HS-5 (cell line): Measurements from ENCODE around the gene ARID1B.
"Not testable (repeated sequence)": the region's sequence is repeated elsewhere in the genome, so short reads cannot be mapped to it uniquely, and the experiment has no call there.

Source experiments
- DNase-seq: peaks from one replicate; pipeline ENCODE4 v3.0.0-alpha.2; 2012; ENCODE audit warnings: low read depth

ARID1B gene

DNA sequence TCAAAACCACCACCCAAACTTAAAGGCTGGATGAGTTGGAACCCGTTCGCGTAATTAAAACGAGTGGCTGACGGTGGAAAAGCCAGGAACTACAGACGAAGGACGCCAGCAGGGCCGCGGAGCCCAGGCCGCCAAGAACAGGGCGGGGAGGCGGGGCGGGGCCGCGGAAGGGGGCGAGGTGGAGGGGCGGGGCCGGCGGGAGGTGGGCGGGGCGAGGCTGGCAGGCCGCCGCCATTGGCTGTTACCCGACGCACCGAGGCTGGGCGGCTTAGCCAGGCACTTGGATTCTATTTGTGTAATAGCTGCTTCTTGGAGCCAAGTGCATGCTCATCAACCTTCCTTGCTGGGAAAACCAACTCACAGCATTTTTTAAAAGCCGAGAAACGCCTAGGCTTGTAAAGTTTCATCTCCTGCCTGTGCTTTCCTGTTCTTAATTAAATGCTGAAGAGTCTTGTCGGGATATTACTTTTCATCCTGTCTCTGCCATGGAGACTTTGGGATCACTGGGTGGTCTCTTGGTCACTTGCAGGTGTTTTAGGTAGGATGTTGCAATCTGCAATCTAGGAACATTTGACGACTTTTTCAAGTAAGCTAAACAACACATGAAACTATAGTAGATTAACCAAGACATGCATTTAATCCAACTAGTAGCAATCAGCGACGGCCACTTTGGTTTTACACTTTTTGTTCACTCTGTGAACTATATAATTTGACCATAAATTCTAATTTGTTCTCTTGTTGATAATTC is 245.0 kb downstream of the ARID1B start:
- peak; percentile 57 for DNase-seq

DNA sequence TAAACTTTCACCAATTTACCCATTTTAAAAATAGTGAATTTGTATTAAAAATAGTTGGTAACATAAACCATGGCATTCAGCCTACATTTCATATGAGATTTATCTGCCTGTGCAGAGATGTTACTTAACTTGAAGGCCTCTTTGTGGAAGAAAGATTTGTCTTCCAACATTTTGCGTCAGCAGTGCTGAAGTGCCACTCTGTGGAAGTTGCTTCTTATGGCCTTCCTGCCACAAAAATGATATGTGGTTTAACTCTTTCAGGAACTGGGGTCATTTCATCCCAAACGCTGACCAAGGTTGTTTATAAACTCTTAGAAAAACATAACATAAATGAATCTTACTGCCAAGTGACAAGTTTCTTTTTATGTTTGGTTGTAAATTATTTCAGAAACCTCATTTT is 246.8 kb downstream of the ARID1B start:
- DNase-seq = no peak

DNA sequence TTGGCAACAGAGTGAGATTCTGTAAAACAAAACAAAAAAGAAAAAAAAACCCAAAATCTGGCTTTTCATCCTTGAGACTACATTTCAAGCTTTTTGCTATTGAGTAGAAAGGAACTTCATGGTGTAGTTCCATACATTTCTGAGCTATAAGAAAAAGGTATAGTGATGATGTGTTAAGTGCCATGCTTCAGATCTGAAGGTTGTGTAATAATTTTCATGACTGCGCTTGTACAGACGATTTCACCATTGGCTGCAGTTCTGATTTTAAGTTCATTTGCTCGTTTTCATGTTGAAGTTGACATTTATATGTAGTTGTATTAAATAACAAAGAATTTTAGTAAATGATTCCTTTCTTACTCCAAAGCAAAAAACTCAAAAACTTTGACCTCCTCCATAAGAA is 247.6 kb downstream of the ARID1B start:
- DNase-seq = no peak

DNA sequence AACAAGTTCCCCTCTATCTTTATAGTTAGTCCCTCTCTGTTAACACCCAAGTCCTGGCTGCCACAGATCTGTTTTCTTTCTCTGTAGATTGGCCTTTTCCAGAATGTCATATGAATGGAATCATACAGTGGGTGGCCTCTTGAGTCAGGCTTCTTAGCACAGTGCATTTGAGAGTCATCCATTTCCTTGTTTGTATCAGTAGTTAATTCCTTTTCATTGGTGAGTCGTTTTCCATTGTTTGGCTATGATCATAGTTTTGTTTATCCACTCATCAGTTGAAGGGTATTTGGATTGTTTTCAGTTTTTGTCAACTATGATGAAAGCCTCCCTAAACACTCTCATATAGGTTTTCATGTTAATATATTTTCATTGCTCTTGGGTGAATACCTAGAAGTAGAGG is 248.3 kb downstream of the ARID1B start:
- DNase-seq = no peak

DNA sequence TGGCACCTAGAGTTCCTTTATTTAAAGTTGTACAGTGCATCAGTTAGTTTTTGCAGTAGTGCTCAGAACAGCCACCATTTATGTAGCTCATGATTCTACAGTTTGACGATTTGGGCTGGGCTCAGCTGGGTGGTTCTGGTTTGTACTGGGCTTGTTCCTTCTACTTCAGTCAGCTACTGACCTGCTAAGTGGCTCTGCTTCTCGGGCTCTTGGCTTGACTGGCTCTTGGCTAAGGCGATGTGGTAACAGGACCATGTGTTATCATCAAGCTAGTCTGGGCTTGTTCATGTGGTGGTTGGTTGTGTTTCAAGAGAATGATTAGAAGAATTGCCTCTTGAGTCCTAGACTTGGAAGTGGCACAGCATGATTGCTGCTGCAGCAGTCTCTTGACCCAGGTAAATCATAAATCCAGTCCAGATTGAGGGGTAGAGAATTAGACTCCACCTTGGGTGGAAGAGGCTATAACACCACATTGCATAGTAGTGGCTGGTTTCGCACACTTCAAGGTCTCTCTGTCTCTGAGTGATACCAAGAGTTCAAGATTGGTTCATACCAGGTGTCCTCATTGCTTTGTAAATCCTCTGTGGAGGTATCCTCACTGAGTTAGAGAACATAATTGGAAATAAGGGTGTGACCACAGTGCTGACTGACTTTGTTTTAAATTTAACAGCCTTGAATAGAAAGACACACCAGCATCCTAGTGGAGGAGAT is 253.0 kb downstream of the ARID1B start:
- DNase-seq = no peak

DNA sequence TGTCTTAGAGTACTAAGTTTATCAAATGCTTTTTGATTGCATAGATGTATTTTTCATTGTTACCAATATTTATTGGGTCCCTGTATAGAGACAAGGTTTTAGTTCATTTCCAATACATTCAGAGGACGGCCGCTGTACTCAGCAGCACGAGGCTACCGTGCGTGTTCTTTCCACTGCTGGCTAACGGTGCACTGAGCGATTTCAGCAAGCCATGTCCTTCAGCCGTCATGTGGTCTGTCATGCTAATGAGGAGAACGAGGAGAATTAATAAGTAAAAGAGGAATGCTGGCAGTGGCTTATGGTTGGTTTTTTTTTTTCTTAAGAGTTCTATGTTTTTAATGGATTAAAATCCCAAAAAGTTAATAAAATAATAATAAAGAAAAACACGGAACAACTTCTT is 253.6 kb downstream of the ARID1B start:
- DNase-seq = no peak

DNA sequence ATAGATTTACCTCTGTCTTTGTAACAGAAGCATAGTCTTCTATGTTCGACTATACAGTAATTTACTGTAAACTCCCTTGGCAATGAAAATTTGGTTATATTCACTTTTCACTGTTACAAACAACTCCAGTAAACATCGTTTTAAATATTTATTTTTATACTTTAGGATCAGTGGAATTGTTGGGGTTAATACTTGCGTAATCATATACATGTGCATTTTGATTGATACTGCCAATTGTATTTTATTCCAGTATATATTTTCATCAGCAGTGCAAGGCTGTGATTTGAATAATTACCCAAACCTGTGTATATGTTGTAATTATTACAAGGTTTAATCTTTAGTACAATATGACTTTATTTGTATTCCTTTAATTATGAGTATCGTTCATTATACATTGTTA is 255.7 kb downstream of the ARID1B start:
- DNase-seq = no peak

DNA sequence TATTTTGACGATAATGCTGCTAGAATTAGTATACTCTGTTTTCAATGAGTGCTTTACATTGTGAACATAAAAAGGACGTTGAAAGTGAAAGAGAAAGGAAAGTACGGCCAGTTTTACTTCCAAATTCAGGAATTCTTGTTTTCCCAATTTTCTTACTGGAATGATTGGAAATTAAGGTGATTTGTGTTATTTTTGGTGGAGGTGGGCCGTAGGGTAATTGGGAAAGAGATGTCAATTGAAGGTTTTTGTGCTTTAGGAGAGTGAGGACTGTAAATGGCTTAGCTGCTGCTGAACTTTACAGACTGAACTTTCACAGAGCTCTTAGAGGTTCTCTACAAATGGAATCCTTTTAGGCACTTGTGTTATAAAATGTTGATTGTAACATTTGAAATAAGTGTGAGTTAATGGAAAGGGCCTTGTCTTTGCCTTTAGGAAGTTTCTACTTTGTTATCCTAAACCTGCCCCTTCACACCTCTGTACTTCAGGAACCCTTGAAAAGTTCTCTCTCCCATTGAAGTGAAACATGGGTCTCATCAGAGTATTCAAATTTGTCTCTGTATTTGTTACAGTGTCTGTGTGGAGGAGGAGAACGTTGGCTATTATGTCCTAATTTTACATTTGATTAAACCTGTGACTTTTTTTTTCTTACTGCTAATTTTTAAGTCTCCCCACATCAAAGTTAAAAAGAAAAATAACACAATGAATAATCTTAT is 256.4 kb downstream of the ARID1B start:
- no peak for DNase-seq

DNA sequence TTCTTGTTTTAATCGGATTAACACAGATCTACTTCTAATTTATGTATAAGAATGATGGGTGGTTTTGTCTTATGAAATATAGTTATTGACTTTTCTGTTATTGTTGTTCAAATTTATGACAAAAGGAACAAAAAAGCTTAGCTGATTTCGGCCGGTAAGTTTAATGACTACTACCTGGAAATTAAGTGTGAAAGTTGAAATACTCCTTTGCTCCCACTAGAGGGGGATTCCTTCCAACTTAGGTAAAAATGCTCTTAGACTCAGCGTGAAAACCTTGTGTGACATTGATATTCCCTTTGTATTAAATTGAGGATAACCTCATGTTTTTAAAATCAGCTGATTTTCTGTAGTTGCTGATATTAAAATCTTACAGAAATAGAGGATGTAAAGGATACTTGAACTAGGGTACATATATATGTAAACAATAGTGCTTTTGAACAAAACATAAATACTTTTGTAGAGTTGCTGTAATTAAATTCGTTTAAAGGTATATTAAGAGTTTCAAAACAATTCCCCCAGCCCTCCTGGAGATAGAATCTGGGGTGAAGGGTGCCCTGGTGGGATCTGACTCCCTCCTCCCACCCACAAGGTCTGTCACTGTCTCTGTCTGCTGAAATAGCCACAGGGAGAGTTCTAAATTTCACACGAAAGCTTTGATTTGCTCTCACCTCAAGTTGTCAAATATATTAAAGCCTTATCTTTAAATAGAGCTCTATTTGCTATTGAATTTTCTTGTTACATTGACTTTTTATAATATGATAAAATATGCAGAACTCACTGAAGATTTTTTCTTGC is 257.5 kb downstream of the ARID1B start:
- no peak for DNase-seq

DNA sequence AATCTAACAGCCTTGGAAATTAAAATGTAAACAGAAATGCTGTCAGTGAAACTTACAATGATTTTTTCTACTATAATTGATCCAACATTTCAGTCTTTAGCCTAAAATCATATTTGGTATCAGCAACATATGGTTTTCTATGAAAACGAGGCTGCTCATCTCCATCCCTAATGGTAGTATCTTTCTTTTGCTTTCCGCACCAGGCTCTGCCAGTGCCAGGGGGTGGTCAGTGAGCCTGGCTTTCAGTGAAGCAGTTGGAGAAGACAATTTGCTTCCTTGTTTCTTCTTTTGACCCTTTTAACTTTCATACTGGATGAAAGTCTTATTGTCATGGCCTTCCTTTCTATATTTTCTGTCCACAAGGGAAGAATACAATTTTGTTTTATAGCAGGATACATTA is 258.4 kb downstream of the ARID1B start:
- DNase-seq = no peak

DNA sequence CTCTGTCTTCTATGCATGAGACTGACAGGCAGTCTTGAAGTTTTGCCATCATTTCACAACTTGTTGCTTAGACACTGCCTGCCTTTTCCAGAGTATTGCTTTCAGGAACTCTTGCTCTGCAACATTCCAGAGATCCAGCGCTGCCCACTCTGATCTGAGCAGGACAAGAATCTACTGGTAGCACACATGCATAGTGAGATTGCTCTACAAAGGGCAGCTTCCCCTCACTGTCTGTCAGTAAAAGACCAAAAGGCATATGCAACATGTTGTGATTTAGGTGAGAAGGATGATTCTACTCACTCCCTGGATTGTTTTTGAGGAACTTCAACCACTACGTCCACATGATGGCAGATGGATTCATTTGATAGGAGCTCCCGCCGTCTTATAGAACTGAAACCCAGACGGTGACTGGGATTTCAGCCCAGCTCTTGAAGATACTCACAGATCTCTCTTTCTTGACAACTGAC is 259.1 kb downstream of the ARID1B start:
- no peak for DNase-seq

DNA sequence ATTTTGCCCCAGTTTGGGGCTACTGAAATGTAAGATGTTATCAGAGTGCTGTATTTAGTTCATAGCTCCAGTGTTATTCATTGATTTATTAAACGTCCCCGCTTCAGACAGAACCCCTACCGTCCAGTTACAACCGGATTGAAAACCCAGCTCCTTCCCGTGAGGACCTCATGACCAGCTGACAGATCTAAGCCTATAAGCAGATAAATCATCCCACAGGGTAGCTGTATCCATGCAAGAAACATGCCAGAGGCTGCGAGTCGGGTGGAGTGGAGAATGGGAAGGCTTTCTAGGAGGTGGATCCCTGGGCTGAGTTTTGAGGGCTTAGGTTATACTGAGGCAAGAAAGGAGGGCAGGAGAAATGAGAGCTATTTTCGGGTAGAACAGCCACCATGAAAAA is 260.0 kb downstream of the ARID1B start:
- no peak for DNase-seq

DNA sequence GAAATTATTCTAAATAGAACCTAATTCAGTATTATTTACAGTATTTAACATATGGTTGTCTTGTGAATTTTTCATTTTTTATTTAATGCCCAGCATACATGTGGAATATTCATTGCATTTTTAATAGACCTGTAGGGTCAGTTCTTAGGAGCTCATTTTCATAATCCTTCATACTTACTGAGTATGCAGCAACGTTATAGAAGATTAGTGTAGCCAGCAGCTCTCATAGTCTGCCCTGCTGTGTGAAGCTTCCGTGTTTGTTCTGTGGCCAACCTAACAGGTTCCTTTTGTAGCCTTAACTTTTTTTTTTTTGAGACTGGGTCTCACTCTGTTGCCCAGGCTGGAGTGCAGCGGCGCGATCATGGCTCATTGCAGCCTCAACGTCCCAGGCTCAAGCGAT is 261.4 kb downstream of the ARID1B start:
- DNase-seq = no peak

DNA sequence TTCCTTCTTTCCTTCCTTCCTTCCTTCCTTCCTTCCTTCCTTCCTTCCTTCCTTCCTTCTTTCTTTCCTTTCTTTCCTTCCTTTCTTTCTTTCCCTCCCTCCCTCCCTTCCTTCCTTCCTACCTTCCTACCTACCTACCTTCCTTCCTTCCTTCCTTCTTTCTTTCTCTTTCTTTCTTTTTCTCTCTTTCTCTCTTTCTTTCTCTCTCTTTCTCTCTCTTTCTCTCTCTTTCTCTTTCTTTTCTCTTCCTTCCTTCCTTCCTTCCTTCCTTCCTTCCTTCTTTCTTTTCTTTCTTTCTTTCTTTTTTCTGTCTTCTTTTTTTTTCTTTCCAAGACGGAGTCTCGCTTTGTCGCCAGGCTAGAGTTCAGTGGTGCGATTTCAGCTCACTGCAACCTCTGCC is 262.5 kb downstream of the ARID1B start:
- not testable (repeated sequence) for DNase-seq

DNA sequence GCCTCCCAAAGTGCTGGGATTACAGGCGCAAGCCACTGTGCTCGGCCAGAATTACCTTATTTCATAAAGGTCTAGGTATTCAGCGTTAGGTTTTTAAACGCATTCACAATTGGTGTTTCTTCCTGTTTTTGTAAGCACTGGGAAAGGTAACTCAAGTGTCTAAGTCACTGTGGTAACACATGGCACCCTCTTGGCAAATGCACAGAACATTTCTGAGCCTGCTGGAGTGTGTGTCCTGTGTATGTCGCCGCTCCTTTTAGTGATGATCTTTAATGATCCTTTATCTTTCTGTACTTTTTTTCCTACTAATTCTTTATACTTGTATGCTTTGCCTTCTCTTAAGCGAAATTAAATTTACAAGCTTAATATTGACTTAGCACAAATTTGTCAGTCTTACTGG is 263.0 kb downstream of the ARID1B start:
- no peak for DNase-seq

DNA sequence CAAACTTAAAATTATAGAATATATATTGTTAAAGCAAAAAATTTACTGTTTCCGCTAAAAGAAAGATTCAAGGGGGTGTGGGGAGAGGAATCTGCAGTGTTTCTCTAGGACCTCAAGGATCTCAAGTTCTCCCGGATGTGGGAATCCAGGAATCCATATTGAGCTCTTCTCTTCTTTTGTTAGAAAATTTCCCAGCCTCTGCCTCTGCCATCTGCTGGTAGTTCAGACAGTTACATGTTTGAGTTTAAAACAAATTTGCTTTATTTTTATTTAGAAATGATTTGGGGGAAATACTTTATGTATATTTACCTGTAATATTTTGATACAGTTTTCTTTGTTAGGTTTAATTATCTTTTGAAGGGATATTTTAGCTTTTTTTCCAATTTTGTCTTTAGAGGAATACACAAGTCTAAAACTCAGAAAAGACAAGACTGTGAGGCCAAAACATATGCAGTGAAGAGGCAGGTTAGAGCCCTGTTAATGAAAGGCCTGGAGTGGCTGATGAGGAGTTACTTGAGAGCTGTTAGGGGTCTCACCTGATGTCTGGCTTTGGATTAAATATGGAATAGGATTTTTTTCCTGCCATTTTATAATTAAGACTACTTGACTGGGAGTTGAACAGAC is 268.8 kb downstream of the ARID1B start:
- DNase-seq = peak; percentile 42

DNA sequence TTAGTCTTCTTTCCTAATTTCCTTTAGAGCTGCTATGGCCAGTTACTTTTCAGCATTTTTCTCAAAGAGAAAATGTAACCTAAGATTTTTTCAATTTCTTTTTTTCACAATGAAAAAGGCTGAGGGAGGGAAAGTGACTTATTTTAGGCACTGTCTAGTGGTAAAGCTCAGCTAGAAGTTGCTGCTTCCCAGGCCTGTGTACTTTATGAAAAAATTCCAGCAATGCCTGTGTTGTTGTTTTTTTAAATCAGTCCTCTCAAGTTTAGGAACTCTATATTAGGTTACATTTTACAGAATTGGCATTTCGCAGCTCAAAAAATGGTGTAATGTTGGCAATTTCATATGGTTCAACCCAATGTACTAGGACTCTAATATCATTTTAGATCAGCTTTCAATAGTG is 269.6 kb downstream of the ARID1B start:
- DNase-seq = no peak

DNA sequence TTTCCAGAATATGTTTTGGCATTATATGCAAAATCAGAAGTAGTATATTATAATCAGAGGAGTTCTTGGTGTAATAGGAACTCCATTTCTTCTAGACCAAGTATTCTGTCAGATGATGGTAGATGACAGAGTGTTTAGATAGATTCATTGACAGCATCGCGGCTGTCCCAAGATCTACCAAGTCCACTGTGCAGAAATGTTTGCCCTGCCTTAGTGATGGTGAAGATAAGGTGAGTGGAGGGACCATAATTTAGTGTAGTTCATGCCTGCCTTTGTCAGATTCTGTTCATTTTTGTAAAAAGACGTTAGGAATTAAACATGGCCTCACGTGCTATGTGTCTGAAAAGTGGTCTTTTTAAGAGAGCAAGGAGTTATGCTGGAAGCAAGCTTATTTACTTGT is 270.1 kb downstream of the ARID1B start:
- DNase-seq = no peak

DNA sequence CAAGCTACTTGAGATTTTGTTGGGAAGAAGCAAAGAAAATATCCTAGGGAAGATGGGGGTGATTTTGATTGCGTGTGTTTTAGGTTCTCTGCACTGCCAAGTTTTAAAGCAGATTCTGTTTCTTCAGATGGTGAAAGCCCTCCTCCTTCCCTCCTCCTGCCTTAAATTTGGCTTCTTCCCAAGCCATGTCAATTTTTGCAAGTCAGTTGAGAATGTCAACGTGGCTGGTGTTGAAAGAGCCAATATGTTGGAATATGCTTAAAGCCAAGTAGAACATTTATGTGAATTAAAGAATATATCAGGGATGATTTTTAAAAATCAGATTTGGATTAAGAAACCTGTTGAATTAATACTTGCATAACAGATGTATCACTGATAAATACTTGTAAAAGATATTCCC is 270.8 kb downstream of the ARID1B start:
- no peak for DNase-seq

DNA sequence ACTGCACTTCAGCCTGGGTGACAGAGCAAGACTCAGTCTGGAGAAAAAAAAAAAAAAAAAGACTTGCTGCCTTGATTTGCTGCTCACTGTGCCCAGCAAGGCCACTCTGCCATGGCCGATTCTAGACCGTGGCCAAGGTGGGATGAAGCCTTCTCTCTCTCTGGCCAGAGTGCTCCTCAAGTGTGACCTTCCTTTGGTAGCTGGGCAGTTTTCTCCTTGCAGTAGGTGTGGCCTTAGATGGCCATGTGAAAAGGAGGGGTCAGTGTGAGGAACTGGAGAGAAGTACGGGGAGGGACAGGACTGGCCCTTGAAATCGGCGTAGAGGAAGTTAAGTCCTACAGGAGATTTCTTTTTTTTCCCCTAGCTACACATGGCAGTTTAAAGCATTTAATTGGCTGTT is 272.0 kb downstream of the ARID1B start:
- DNase-seq = no peak

DNA sequence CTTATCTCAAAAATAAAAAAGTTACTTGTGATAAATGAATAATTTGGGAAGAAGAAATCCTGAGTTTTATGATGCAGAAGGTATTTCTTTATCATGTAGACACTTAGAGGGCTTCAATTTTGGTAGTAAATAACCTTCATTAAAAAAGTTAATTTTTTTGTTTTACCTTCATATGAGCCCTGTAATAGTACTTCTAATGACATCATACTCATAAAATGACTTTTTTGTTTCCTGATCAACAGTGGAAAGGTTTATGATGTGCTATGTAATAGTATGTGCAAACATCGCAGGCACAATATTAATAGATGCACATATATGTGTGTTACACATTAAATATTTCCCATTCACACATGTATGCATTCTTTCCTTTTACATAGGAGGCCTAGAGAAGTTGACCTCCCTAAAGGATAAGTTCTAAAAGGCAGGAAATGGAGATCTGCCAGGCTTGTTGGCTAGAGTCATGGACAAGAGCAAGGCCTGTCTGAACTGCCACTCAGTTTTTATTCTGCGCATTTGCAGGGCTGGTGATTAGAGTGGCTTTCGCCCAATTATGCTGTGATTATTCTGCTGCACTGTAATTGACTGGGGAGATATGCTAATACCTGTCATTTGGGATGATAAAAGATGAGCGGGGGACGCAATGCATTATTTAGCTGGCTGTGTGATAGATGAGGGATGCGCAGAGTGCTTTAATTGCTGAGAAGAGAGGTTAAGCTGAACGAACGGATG is 273.5 kb downstream of the ARID1B start:
- no peak for DNase-seq
